HEK293T (cell line): ENCODE results near the gene RHEB.

Source experiments
- CTCF ChIA-PET: fragments of 350-600 bp; formaldehyde crosslinking; extraction: SDS; loops from one replicate; lab custom pipeline; 2021; ENCODE audit warnings: antibody characterized with exemption, inconsistent platforms; lab: Yijun Ruan, JAX
- POLR2A ChIA-PET: fragments of 350-600 bp; formaldehyde crosslinking; extraction: SDS; loops from one replicate; lab custom pipeline; 2020; ENCODE audit warnings: antibody characterized with exemption, inconsistent platforms; lab: Yijun Ruan, JAX
- DNase-seq: peaks from one replicate; pipeline ENCODE4 v3.0.0; 2012; ENCODE audit warnings: mixed read lengths; ENCODE audit errors: extremely low spot score
- ARNT ChIP-seq: fragments of 450-650 bp; IDR thresholded peaks from 2 replicates; pipeline ENCODE4 v1.6.1; 2017; ENCODE audit warnings: mild to moderate bottlenecking
- BHLHE40 ChIP-seq: fragments of 450-650 bp; IDR thresholded peaks from 2 replicates; pipeline ENCODE4 v1.6.1; 2016; ENCODE audit warnings: mild to moderate bottlenecking, moderate library complexity, borderline replicate concordance
- CTBP1 ChIP-seq: fragments of 450-650 bp; IDR thresholded peaks from 2 replicates; pipeline ENCODE4 v1.6.1; 2016; ENCODE audit warnings: borderline replicate concordance
- ELF4 ChIP-seq: fragments of 450-650 bp; IDR thresholded peaks from 2 replicates; pipeline ENCODE4 v1.6.1; 2017; ENCODE audit warnings: antibody characterized with exemption
- FOXA1 ChIP-seq: fragments of 450-650 bp; IDR thresholded peaks from 2 replicates; pipeline ENCODE4 v1.6.1; 2016; ENCODE audit warnings: mild to moderate bottlenecking
- FOXK2 ChIP-seq: fragments of 450-650 bp; IDR thresholded peaks from 2 replicates; pipeline ENCODE4 v1.6.1; 2016; ENCODE audit warnings: mild to moderate bottlenecking
- FOXM1 ChIP-seq: fragments of 450-650 bp; IDR thresholded peaks from 2 replicates; pipeline ENCODE4 v1.6.1; 2017; ENCODE audit warnings: mild to moderate bottlenecking, borderline replicate concordance
- HDGF ChIP-seq: fragments of 450-650 bp; IDR thresholded peaks from 2 replicates; pipeline ENCODE4 v1.6.1; 2017; ENCODE audit warnings: antibody characterized with exemption, borderline replicate concordance
- L3MBTL2 ChIP-seq: fragments of 450-650 bp; conservative IDR thresholded peaks from 2 replicates; pipeline ENCODE4 v1.6.1; 2016; ENCODE audit warnings: mild to moderate bottlenecking
- LEF1 ChIP-seq: fragments of 450-650 bp; IDR thresholded peaks from 2 replicates; pipeline ENCODE4 v1.6.1; 2017; ENCODE audit warnings: mild to moderate bottlenecking, borderline replicate concordance
- NFRKB ChIP-seq: fragments of 450-650 bp; IDR thresholded peaks from 2 replicates; pipeline ENCODE4 v1.6.1; 2016; ENCODE audit warnings: mild to moderate bottlenecking, moderate library complexity
- SP1 ChIP-seq: fragments of 450-650 bp; IDR thresholded peaks from 2 replicates; pipeline ENCODE4 v1.6.1; 2017
- SUZ12 ChIP-seq: fragments of 450-650 bp; IDR thresholded peaks from 2 replicates; pipeline ENCODE4 v1.6.1; 2016; ENCODE audit warnings: mild to moderate bottlenecking
- TARDBP ChIP-seq: fragments of 450-650 bp; IDR thresholded peaks from 2 replicates; pipeline ENCODE4 v1.6.1; 2016
- ZNF384 ChIP-seq: fragments of 450-650 bp; IDR thresholded peaks from 2 replicates; pipeline ENCODE4 v1.6.1; 2016
- TF ChIP-seq, protein P1 (sequence below): fragments of 450-650 bp; IDR thresholded peaks from 2 replicates; pipeline ENCODE4 v1.6.1; 2016

RHEB gene

DNA sequence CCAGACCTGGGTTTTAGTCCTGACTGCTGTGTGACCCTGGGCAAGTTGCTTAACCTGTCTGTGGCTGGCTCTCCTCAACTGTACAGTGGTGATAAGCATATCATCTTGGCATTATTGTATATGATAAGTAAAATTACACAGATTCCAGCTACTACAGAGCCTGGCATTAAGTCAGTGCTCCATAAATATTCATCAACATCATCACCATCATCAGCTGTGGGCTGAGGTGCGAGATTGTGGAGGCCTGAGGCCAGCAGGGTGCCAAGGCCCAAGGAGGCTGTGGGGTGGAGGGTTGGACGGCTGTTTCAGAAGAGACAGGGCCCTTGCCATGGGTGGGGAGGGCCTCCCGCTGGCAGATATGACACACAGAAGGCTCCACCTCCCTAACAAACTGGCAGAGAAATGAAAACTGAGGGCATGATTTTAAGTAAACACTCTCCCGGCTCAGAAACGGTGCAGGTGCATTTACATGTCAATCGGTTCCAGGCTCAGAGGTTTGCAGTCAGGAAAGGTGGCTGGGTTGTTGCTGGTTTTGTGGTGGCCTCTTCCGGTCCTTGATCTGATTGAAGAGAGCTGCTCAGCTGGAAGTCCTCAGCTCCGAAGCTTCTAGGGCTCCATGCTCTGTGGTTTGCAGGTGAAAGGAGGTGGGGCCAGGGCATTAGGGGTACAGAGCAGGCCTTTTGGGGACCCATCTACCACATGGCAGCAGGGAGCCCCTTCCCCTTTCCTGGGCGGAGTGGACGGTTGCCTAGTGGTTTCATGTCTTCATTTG, 89.9 kb downstream of the RHEB start:
- ChIA-PET POLR2A (no interaction called here), CTCF (no interaction called here)
- no peak for DNase-seq

DNA sequence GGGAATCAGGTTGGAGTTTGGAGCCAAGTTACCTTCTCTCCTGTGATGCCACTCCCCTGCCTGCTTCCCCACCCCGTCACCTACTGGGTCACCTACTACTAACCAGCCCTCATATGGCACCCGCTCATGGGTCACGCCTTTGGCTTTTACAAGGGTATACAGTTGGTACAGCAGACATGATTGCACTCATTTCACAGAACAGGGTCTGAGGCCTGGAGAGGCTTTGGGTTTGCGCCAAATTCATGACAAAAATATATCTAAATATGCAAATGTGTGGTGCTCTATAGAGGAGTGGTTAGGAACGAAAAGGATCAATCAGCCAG, 90.5 kb downstream of the RHEB start:
- no peak for TF ChIP-seq FOXM1
- TF ChIP-seq L3MBTL2, result no peak
- no peak for TF ChIP-seq HDGF
- TF ChIP-seq LEF1, result no peak
- no peak for TF ChIP-seq TARDBP
- no peak for TF ChIP-seq CTBP1
- TF ChIP-seq SP1, result no peak
- TF ChIP-seq, protein P1, sequence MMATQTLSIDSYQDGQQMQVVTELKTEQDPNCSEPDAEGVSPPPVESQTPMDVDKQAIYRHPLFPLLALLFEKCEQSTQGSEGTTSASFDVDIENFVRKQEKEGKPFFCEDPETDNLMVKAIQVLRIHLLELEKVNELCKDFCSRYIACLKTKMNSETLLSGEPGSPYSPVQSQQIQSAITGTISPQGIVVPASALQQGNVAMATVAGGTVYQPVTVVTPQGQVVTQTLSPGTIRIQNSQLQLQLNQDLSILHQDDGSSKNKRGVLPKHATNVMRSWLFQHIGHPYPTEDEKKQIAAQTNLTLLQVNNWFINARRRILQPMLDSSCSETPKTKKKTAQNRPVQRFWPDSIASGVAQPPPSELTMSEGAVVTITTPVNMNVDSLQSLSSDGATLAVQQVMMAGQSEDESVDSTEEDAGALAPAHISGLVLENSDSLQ, result no peak
- no peak for TF ChIP-seq NFRKB
- no peak for TF ChIP-seq ARNT
- TF ChIP-seq SUZ12, result no peak
- TF ChIP-seq BHLHE40, result no peak
- no peak for TF ChIP-seq ZNF384
- TF ChIP-seq FOXK2, result no peak
- no peak for TF ChIP-seq FOXA1
- TF ChIP-seq ELF4, result no peak
- no peak for DNase-seq
- POLR2A ChIA-PET, result no interaction called here
- CTCF ChIA-PET, result no interaction called here

More for the DNA sequence above, 89.9 kb downstream of the RHEB start:
- TF ChIP-seq FOXK2, result no peak
- TF ChIP-seq SP1, result no peak
- TF ChIP-seq BHLHE40, result no peak
- no peak for TF ChIP-seq LEF1
- no peak for TF ChIP-seq CTBP1
- TF ChIP-seq, protein P1, result no peak
- no peak for TF ChIP-seq FOXM1

DNA sequence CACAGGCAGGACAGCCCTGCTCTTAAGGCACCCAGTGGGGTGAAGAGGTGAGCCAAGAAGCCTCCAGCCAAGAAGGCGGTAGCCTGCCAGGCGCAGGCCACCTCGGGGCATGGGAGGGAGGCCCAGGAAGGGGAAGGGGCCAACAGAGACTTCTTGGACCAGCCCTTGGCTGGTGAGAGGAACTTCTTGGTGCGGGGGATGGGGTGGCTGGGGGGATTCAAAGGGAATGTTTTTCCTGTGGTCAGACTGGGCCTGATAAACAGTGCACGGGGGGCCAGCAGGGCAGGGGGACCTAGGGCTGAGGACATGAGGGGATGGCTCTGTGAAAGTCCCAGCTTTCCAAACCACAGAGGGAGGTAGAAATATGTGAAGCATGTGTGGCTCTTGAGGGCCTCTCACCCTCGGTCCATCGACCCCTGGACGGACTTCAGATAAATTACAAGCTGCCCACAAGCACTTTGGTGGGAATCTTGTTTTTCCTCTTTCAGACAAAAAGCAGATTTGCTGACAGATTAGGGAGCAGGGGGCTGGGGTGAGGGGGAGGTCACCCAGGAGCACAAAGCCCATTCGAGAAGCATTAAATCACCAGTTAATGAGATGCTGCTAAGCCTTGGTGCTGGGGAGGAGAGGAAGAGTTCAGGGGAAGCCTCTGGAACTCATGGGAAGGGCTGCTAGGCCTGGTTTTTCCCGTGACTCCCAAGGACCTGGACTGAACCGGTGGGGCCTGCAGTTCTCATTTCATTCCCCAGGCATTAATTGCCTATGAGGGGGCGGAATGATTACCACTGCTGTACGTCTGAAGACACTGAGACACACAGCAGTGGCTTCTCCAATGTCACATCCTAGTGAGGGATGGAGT, 91.1 kb downstream of the RHEB start:
- POLR2A ChIA-PET, result no interaction called here
- TF ChIP-seq CTBP1, result no peak
- TF ChIP-seq, protein P1, result no peak
- no peak for TF ChIP-seq FOXA1
- TF ChIP-seq ARNT, result no peak
- TF ChIP-seq HDGF, result no peak
- TF ChIP-seq TARDBP, result no peak
- TF ChIP-seq SP1, result no peak
- no peak for TF ChIP-seq L3MBTL2
- no peak for TF ChIP-seq ZNF384
- no peak for TF ChIP-seq ELF4
- TF ChIP-seq SUZ12, result no peak
- CTCF ChIA-PET, result no interaction called here
- no peak for DNase-seq

DNA sequence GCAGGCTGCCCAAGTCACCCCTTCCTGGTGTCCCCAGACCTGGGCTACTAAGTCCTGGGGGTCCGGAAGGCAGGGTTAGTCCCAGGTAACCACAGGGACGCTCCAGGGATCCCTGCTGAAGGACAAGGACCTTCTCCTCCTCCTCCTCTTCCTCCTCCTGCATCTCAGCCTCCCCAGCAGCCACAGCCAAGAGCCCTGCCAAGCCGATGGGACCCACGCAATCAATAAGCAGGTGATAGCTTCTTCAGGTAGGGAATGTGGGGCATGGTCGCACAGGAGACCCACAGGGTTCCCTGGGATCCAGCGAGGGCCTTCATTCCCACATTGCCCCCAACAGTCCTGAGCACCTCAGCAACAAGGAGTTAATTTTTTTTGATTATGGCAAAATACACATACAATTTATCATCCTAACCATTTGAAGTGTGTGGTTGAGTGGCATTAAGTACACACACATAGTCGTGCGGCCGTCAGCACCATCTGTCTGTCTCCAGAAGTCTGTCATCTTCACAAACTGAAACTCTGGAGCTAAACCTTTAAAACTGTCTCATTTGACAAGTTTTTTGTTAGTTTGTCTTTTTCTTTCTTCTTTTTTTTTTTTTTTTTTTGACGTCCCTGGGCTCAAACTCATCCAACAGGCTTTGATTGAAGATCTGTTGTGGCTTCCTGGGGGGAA, 91.9 kb downstream of the RHEB start:
- ChIA-PET CTCF (interaction anchor here (1.6 kb wide), 1 partner anchor 25 kb away, joined by 5 read pairs; no protein-coding TSS in a partner anchor), POLR2A (no interaction called here)
- no peak for TF ChIP-seq ZNF384
- TF ChIP-seq ELF4, result no peak
- TF ChIP-seq TARDBP, result no peak
- no peak for TF ChIP-seq FOXA1
- no peak for TF ChIP-seq HDGF
- no peak for DNase-seq

DNA sequence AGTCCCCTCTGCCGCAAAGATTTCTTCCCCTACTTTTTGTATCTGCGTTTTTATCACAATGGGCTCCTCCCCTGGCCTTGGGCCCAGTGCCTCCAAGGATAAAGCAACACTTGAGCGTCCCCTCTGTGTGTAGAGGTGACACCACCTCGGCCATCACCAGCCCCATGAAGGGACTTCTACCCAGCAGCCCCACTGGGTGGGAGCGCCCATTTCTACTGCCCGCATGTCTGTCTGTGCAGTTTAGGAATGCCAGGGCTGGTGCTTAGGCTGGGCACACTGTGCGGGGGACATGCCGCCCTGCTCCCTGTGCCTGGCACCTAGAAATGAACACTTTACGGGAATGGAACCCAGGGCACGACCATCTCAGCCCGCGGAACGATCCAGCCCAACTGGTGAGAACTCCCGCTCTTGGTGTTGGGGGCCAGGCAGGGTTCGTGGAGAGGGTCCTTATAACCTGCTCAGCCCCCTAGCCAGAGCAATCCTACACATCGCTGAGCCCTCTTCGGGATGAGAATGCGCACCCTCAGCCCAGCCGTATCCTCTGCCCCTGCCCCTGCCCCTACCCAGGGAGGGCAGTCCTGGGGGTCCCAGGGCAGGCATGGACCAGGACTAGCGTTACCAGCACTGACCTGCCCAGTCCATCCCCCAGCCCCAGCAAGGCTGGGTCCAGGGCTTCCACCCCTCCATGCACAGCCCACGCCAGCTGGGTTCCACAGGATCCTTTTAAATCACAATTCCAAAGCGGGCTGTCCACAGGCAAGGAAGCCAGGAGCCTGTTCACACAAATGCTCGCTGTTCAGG, 92.6 kb downstream of the RHEB start:
- no peak for DNase-seq
- ChIA-PET POLR2A (interaction anchor here (1.5 kb wide), 1 partner anchor 21 kb away, joined by 4 read pairs; no protein-coding TSS in a partner anchor), CTCF (interaction anchor here (1.0 to 1.6 kb wide), 2 partner anchors 25 to 111 kb away, joined by 4 to 5 read pairs; no protein-coding TSS in a partner anchor)
- TF ChIP-seq NFRKB, result no peak
